B cell (primary cell): ENCODE data around the gene SPRED2. TPM values are rescaled to one million over a fixed set of nuclear protein-coding genes. Genes with fewer than 3 reads are reported as not detected.

Experiments used
- ATAC-seq: fragments of 200-7000 bp; cut with Tn5 transposase; one replicate; pipeline ENCODE4 v1.10.0; 2021; ENCODE audit warnings: low read depth, mild to moderate bottlenecking, moderate number of reproducible peaks, moderate library complexity
- CTCF ChIA-PET: fragments of 350-600 bp; sonication (Branson Sonifier 250); formaldehyde crosslinking; loops from one replicate; lab custom pipeline; 2021; ENCODE audit warnings: antibody characterized with exemption, inconsistent platforms; lab: Charles Lee
- POLR2A ChIA-PET: fragments of 350-600 bp; sonication (Branson Sonifier 250); formaldehyde crosslinking; loops from one replicate; lab custom pipeline; 2021; ENCODE audit warnings: antibody characterized with exemption; lab: Charles Lee
- DNase-seq: peaks from one replicate; pipeline ENCODE4 v3.0.0; 2013
- H2AFZ ChIP-seq: 2 replicates; pipeline ENCODE4 v1.6.1; 2012; ENCODE audit warnings: mild to moderate bottlenecking, low read depth, low read length; ENCODE audit not compliant: insufficient read depth, poor library complexity, severe bottlenecking
- H3K27ac ChIP-seq, 2 donors: 1 replicate in 1 of 2; 2 replicates in 1 of 2; pipeline ENCODE4 v1.5.1; 2012 to 2013; ENCODE audit warnings: low read length in 2 of 2, mild to moderate bottlenecking in 2 of 2, moderate library complexity in 1 of 2
- H3K27me3 ChIP-seq, 4 experiments: fragments of 200-600 bp in 1 of 4; sonication (generic) in 1 of 4; replicated peaks in 1 of 4; 1 replicate in 2 of 4; 2 replicates in 2 of 4; pipeline versions ENCODE4 v1.6.1 to v1.7.0; 2013 to 2016; ENCODE audit warnings: low read length in 3 of 4, mild to moderate bottlenecking in 2 of 4, mixed read lengths in 1 of 4, moderate library complexity in 1 of 4; ENCODE audit not compliant: insufficient read depth in 4 of 4, control insufficient read depth in 3 of 4; ENCODE audit errors: control extremely low read depth in 1 of 4
- H3K36me3 ChIP-seq, 2 experiments: replicated peaks in 1 of 2; 1 replicate in 1 of 2; 2 replicates in 1 of 2; pipeline versions ENCODE4 v1.6.1 to v1.7.1; 2013; ENCODE audit warnings: low read length in 1 of 2; ENCODE audit not compliant: insufficient read depth in 2 of 2, control insufficient read depth in 1 of 2; ENCODE audit errors: control extremely low read depth in 1 of 2, extremely low read depth in 1 of 2
- H3K4me1 ChIP-seq, 2 donors: fragments of 200-600 bp in 1 of 2; sonication (generic) in 1 of 2; 1 replicate in 1 of 2; 2 replicates in 1 of 2; pipeline versions ENCODE4 v1.5.1 to v1.6.1; 2013 to 2017; ENCODE audit warnings: low read length in 2 of 2; ENCODE audit not compliant: control insufficient read depth in 2 of 2, insufficient read depth in 2 of 2
- H3K4me2 ChIP-seq: replicated peaks from 2 replicates; pipeline ENCODE3; 2012; ENCODE audit warnings: mild to moderate bottlenecking, low read depth, low read length; ENCODE audit not compliant: poor library complexity, severe bottlenecking
- H3K4me3 ChIP-seq, 5 experiments: fragments of 200-600 bp in 1 of 5; sonication (generic) in 1 of 5; 1 replicate in 3 of 5; 2 replicates in 2 of 5; pipeline versions ENCODE4 v1.5.1 to v1.7.0; 2011 to 2016; ENCODE audit warnings: low read length in 4 of 5, mild to moderate bottlenecking in 4 of 5, low read depth in 2 of 5, control low read depth in 1 of 5, moderate library complexity in 1 of 5; ENCODE audit not compliant: insufficient read depth in 1 of 5; ENCODE audit errors: control extremely low read depth in 1 of 5, extremely low read depth in 1 of 5
- H3K79me2 ChIP-seq: fragments of 200-600 bp; sonication (generic); one replicate; pipeline ENCODE4 v1.6.0; 2016; ENCODE audit warnings: low read length; ENCODE audit not compliant: control insufficient read depth, insufficient read depth
- H3K9ac ChIP-seq: fragments of 200-600 bp; sonication (generic); 2 replicates; pipeline ENCODE4 v1.6.1; 2017; ENCODE audit warnings: mild to moderate bottlenecking, low read length, moderate library complexity
- H3K9me3 ChIP-seq, 3 donors: one replicate each; pipeline versions ENCODE4 v1.6.1 to v1.7.1; 2013; ENCODE audit warnings: low read length in 2 of 3; ENCODE audit not compliant: control insufficient read depth in 2 of 3, insufficient read depth in 1 of 3; ENCODE audit errors: control extremely low read depth in 1 of 3
- H4K20me1 ChIP-seq: 2 replicates; pipeline ENCODE4 v1.6.0; 2012; ENCODE audit warnings: mild to moderate bottlenecking, low read length; ENCODE audit not compliant: insufficient read depth, control insufficient read depth, poor library complexity, severe bottlenecking
- H3K27ac Mint-ChIP-seq: one replicate; pipeline ENCODE4 v1.8.0; 2021; ENCODE audit warnings: mixed read lengths
- H3K27me3 Mint-ChIP-seq: one replicate; pipeline ENCODE4 v1.8.0; 2021; ENCODE audit warnings: mixed read lengths
- H3K4me1 Mint-ChIP-seq: one replicate; pipeline ENCODE4 v1.8.0; 2021; ENCODE audit warnings: mixed read lengths
- H3K4me3 Mint-ChIP-seq: one replicate; pipeline ENCODE4 v1.8.0; 2021; ENCODE audit warnings: mixed read lengths
- H3K9me3 Mint-ChIP-seq: one replicate; pipeline ENCODE4 v1.8.0; 2022; ENCODE audit warnings: mixed read lengths; ENCODE audit not compliant: insufficient read depth
- CTCF ChIP-seq: fragments of 200-600 bp; IDR thresholded peaks from one replicate; pipeline ENCODE4 v1.8.0; 2022; ENCODE audit warnings: antibody characterized with exemption, mild to moderate bottlenecking
- EZH2 ChIP-seq: IDR thresholded peaks from 2 replicates; pipeline ENCODE4 v1.6.1; 2012; ENCODE audit warnings: borderline replicate concordance, low read depth, mild to moderate bottlenecking, moderate library complexity, low read length; ENCODE audit not compliant: insufficient read depth, poor library complexity, severe bottlenecking
- WGBS: methylation state at CpG from one replicate; pipeline ENCODE4 v1.1.5; 2013; ENCODE audit warnings: missing lambda C conversion rate; ENCODE audit not compliant: insufficient coverage; 5-methylcytosine and 5-hydroxymethylcytosine counted together
- intact Hi-C: fragments of 100-400 bp; cut with micrococcal nuclease; formaldehyde crosslinking; loops from one replicate; pipeline ENCODE4 v1.10.0; 2022
- polyA plus RNA-seq: library from polyadenylated mRNA; depleted of rRNA; stranded (reverse); fragments of >200 nt; gene quantifications from 2 replicates; pipeline ENCODE4 v1.2.3, GENCODE V29; 2012
- total RNA-seq, 2 donors: library from RNA; stranded (reverse); fragments of 120-200 nt in 1 of 2; gene quantifications; 1 replicate in 1 of 2; 2 replicates in 1 of 2; pipeline versions ENCODE4 v1.2.3 to v1.2.4, GENCODE V29; 2013 to 2022

Gene SPRED2
- total and polyA plus RNA-seq, 2 donors (not counting 1 experiment from before 2014, with no cell fraction given), result 0.40 to 1.3 TPM

GRCh38 chr2:65381607-65382051 lies 50.8 kb downstream of the SPRED2 start:
- ATAC-seq (no peak), DNase-seq (no peak)
- Histone ChIP-seq H3K4me3 (no peak overlapping the region), H4K20me1 (no peaks in the 10 kb centered on the region), H3K4me1 (peaks cover 25 to 31% of the 10 kb centered on the region in 2 donors), H3K27ac (no peak overlapping the region), H2AFZ (no peak overlapping the region), H3K79me2 (no peaks in the 10 kb centered on the region), H3K9me3 (no peaks in the 10 kb centered on the region), H3K4me2 (no peak overlapping the region), H3K9ac (no peak overlapping the region), H3K36me3 (no peaks in the 10 kb centered on the region), H3K27me3 (peaks cover 0 to 18% (median 0%) of the 10 kb centered on the region in 4 experiments)
- H3K27me3 Mint-ChIP-seq, result peaks cover 13% of the 10 kb centered on the region
- TF ChIP-seq CTCF (no peak), EZH2 (no peak)
- peaks cover 29% of the 10 kb centered on the region for H3K4me1 Mint-ChIP-seq
- H3K27ac Mint-ChIP-seq, result no peak overlapping the region
- POLR2A ChIA-PET, result no interaction called here
- no peak overlapping the region for H3K4me3 Mint-ChIP-seq
- intact Hi-C loops, result loop anchor here (2.0 kb wide), 2 partner anchors 49 to 173 kb away; no protein-coding TSS in a partner anchor
- 69% methylated on average over 4 of the region's 5 CpGs for WGBS
- CTCF ChIA-PET, result interaction anchor here (1.5 kb wide), 1 partner anchor 9 kb away, joined by 4 read pairs; no protein-coding TSS in a partner anchor
- no peaks in the 10 kb centered on the region for H3K9me3 Mint-ChIP-seq

GRCh38 chr2:65380255-65380654 lies 52.1 kb downstream of the SPRED2 start:
- intact Hi-C loops, result no loop called here
- ATAC-seq (no peak), DNase-seq (no peak)
- Histone ChIP-seq H3K4me1 (peaks cover 25 to 31% of the 10 kb centered on the region in 2 donors), H3K27ac (no peak overlapping the region), H3K9me3 (no peaks in the 10 kb centered on the region), H4K20me1 (no peaks in the 10 kb centered on the region), H2AFZ (no peak overlapping the region), H3K9ac (no peak overlapping the region), H3K79me2 (no peaks in the 10 kb centered on the region), H3K27me3 (peaks cover 0 to 23% (median 0%) of the 10 kb centered on the region in 4 experiments), H3K4me3 (no peak overlapping the region), H3K36me3 (no peaks in the 10 kb centered on the region), H3K4me2 (no peak overlapping the region)
- peaks cover 13% of the 10 kb centered on the region for H3K27me3 Mint-ChIP-seq
- POLR2A ChIA-PET, result interaction anchor here (0.6 kb wide), 1 partner anchor 91 kb away, joined by 3 read pairs; no protein-coding TSS in a partner anchor
- TF ChIP-seq CTCF (no peak), EZH2 (no peak)
- no peaks in the 10 kb centered on the region for H3K9me3 Mint-ChIP-seq
- H3K4me1 Mint-ChIP-seq, result peaks cover 29% of the 10 kb centered on the region
- no peak overlapping the region for H3K27ac Mint-ChIP-seq
- no peak overlapping the region for H3K4me3 Mint-ChIP-seq
- CTCF ChIA-PET, result no interaction called here
- 71% methylated on average over 5 of the region's 5 CpGs for WGBS
